GM20000 (cell line): ENCODE results near the gene PLEKHA4.
A peak's percentile ranks its signal among the peaks of the same experiment; 100 is the strongest.
"Not testable (repeated sequence)": the region's sequence is repeated elsewhere in the genome, so short reads cannot be mapped to it uniquely, and the experiment has no call there.

Experiments
- DNase-seq: peaks from one replicate; pipeline ENCODE4 v3.0.0; 2012; ENCODE audit warnings: low spot score
- TF ChIP-seq, protein P1 (sequence below): IDR thresholded peaks from 2 replicates; pipeline ENCODE4 v1.5.1; 2012; ENCODE audit warnings: mild to moderate bottlenecking, control low read depth; ENCODE audit errors: extremely low read depth, missing control alignments

Gene PLEKHA4, protein sequence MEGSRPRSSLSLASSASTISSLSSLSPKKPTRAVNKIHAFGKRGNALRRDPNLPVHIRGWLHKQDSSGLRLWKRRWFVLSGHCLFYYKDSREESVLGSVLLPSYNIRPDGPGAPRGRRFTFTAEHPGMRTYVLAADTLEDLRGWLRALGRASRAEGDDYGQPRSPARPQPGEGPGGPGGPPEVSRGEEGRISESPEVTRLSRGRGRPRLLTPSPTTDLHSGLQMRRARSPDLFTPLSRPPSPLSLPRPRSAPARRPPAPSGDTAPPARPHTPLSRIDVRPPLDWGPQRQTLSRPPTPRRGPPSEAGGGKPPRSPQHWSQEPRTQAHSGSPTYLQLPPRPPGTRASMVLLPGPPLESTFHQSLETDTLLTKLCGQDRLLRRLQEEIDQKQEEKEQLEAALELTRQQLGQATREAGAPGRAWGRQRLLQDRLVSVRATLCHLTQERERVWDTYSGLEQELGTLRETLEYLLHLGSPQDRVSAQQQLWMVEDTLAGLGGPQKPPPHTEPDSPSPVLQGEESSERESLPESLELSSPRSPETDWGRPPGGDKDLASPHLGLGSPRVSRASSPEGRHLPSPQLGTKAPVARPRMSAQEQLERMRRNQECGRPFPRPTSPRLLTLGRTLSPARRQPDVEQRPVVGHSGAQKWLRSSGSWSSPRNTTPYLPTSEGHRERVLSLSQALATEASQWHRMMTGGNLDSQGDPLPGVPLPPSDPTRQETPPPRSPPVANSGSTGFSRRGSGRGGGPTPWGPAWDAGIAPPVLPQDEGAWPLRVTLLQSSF

DNA sequence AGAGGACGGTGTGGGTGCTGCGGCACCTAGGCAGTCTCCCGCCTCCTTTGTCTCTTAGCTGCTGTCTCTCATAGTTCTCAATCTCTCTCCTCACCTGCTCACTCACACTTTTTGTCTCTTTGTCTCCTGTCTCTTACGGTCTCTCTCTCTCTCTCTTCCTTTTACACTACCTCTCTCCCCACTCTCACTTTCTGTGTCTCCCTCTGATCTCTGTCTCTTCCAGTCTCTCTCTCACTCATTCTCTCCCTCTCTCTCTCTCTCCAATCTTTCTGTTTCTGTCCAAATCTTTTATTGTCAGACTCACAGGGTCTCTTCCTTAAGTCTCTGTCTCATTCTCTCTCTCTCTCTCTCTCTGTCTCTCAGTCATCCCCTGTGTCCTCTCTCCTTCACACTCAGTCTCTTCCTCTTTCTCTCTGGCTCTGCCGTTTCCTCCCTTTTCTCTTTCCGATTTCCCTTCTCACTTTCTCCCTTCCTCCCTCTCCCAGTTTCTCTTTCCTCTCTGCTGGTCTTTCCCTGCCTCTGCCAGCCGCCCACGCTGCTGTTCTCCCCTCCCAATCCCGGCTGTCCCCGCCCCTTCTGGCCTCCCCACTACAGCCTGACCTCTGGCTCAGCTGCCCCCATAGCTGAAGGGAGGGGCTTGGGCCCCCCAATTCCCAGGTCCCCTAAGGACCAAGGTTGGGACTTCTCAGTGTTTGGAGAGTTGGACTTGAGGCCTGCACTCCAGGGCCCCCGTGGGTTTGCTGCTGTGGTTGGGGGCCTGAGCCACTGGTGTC lies at the start of gene PLEKHA4:
Gene PLEKHA4 (minus strand): TSS at position 504 of the 773 bp plus-strand sequence. CDS start 997 bp downstream, outside the sequence.
- TF ChIP-seq, protein P1, sequence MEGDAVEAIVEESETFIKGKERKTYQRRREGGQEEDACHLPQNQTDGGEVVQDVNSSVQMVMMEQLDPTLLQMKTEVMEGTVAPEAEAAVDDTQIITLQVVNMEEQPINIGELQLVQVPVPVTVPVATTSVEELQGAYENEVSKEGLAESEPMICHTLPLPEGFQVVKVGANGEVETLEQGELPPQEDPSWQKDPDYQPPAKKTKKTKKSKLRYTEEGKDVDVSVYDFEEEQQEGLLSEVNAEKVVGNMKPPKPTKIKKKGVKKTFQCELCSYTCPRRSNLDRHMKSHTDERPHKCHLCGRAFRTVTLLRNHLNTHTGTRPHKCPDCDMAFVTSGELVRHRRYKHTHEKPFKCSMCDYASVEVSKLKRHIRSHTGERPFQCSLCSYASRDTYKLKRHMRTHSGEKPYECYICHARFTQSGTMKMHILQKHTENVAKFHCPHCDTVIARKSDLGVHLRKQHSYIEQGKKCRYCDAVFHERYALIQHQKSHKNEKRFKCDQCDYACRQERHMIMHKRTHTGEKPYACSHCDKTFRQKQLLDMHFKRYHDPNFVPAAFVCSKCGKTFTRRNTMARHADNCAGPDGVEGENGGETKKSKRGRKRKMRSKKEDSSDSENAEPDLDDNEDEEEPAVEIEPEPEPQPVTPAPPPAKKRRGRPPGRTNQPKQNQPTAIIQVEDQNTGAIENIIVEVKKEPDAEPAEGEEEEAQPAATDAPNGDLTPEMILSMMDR = no peak
- no peak for DNase-seq

DNA sequence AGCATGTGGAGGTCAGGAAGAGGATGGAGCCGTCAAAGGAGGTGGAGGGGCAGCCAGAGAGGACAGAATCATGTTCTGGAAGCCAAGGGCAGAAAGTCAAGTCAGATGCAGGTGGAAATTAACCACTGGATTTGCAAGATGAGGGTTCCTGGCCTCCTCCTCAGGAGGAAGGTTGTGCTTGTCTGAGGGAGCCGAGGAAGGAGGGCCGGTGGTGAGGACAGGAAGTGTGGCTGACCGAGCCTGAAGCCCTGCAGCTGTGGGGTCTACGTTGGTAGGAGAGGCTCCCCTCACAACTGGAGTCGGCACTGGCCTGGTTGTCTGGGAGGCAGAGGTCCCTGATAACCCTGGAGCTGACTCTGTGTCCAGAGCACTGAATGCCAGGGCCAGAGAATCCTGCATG lies 49.7 kb upstream of the PLEKHA4 start:
- DNase-seq = no peak
- TF ChIP-seq, protein P1 = no peak

DNA sequence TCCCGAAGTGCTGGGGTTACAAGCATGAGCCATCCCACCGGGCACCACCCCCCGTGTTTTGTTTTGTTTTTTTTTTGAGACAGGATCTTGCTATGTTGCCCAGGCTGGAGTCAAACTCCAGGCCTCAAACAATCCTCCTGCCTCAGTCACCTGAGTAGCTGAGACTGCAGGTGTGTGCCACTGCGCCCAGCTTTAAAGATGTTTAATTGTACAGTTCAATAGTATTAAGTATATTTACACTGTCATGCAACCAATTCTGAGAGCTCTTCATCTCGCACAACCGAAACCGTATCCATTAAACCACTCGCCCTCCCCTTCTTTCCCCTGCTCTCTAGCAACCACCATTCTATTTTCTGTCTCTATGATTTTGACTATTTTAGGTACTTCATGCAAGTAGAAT lies 47.3 kb upstream of the PLEKHA4 start:
- DNase-seq = no peak

DNA sequence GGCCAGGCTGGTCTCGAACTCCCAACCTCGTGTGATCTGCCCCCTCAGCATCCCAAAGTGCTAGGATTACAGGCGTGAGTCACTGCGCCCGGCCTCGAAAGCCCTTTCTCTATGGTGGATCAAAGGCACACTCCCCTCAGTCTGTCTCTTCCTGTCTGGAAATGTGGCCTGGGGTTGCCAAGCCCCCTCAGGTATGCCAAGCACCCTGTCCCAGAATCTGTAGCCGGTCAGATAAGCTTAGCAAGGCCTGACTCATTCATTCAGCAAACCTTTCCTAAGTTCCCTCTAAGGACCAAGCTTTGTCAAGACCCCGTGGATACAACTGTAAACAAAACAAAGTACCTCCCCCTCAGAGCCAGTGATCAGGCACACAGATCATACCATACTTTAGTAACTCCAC lies 45.8 kb upstream of the PLEKHA4 start:
- DNase-seq = no peak
- TF ChIP-seq, protein P1 = no peak

More for the DNA sequence above, 47.3 kb upstream of the PLEKHA4 start:
- TF ChIP-seq, protein P1 = no peak

DNA sequence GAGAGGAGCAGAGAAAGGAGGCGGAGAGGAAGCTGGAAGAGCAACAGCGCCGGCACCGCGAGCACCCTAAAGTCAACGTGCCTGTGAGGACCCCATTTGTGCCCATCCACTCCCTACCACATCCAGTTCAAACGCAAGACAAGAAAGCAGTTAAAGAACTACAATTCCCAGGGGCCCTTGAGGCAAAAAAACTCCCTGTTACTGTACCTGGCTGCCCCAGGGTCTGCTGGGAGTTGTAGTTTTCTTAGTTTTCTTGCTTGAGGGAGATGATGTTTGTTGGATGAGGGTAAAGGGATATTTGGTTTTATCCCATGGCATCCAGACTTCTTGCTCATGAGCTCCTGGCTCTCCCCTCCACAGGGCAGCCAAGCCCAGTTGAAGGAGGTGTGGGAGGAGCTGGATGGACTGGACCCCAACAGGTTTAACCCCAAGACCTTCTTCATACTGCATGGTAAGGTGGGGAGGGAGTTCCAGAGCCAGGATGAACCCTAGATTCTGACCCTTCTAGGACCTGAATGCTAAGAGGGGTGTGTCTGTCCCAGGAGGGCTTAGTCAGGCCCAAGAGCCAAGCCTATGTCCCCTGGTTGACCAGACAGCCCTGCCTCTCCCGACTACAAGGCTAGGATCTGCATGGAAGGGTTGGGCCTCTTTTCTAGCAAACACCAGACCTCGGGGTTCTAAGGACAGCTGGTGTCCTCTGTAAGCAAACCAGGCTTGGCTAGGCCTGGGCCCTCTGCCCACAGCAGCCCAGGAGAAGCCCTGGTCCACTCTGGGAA lies 44.9 kb upstream of the PLEKHA4 start:
- TF ChIP-seq, protein P1 = no peak
- peak; percentile 41 for DNase-seq

DNA sequence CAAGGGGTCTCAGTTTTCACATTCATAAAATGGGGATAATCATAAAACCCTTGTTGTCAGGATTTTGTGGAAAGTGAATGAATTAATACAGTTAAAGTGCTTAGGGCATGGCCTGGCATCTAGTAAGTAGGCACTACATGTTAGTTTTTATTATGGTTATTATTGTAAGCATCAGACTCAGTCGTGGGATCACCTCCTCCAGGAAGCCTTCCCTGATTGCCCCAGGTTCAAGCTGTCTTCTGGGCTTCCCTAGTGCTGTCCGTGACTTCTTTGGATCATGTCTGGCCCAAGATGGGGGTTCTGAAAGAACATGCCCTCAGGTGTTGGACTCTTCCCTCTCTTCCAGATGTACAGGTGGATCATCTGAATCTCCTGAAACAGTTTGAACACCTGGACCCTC lies 42.4 kb upstream of the PLEKHA4 start:
- TF ChIP-seq, protein P1 = no peak

DNA sequence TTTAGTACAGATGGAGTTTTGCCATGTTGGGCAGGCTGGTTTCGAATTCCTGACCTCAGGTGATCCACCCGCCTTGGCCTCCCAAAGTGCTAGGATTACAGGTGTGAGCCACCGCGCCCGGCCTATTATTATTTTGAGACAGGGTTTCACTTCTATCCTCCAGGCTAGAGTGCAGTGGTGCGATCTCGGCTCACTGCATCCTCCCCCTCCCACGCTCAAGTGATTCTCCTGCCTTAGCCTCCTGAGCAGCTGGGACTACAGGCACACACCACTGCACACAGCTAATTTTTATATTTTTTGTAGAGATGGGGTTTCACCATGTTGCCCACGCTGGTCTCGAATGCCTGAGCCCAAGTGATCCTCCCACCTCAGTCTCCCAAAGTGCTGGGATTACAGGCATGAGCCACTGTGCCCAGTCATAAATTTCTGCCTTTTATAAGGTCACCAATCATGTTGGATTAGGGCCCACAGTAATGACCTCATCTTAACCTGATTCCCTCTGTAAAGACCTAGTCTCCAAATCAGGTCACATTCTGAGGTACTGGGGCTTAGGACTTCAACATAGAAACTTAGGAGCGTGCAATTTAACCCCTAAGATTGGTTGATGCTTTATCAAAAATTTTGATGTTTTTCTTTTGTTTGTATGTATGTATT lies 41.1 kb upstream of the PLEKHA4 start:
- not testable (repeated sequence) for DNase-seq

More for the DNA sequence above, 42.4 kb upstream of the PLEKHA4 start:
- DNase-seq = no peak
